HG03432 (cell line): ENCODE data around the gene DAND5.

ENCODE experiments used
- ATAC-seq: cut with Tn5 transposase; IDR thresholded peaks from one replicate; pipeline ENCODE4 v1.9.1; 2021; ENCODE audit warnings: mild to moderate bottlenecking, moderate library complexity; ENCODE audit not compliant: unreplicated experiment

The DAND5 gene

GRCh38 chr19:13019332-13019731 is 50.0 kb downstream of the DAND5 start:
- no peak for ATAC-seq

GRCh38 chr19:13020002-13020414 is 50.6 kb downstream of the DAND5 start:
- ATAC-seq: no peak

- ATAC-seq: no peak
Observed at GRCh38 chr19:13022111-13022858, 52.9 kb downstream of the DAND5 start.

- no peak for ATAC-seq
Observed at GRCh38 chr19:13022859-13023636, 53.7 kb downstream of the DAND5 start.

GRCh38 chr19:13023656-13024055 is 54.3 kb downstream of the DAND5 start:
- ATAC-seq: no peak
